Activated T-helper 1 cell treated with Interleukin-2 at 50 U/mL for 16 hours (primary cell): ENCODE measurements around the gene LAMB1.

Experiments
- DNase-seq: peaks from one replicate; pipeline ENCODE4 v3.0.0-alpha.2; 2020; ENCODE audit warnings: low read depth

The LAMB1 gene

GRCh38 chr7:108017776-108018151 lies 14.8 kb upstream of the LAMB1 start:
- no peak for DNase-seq

DNA sequence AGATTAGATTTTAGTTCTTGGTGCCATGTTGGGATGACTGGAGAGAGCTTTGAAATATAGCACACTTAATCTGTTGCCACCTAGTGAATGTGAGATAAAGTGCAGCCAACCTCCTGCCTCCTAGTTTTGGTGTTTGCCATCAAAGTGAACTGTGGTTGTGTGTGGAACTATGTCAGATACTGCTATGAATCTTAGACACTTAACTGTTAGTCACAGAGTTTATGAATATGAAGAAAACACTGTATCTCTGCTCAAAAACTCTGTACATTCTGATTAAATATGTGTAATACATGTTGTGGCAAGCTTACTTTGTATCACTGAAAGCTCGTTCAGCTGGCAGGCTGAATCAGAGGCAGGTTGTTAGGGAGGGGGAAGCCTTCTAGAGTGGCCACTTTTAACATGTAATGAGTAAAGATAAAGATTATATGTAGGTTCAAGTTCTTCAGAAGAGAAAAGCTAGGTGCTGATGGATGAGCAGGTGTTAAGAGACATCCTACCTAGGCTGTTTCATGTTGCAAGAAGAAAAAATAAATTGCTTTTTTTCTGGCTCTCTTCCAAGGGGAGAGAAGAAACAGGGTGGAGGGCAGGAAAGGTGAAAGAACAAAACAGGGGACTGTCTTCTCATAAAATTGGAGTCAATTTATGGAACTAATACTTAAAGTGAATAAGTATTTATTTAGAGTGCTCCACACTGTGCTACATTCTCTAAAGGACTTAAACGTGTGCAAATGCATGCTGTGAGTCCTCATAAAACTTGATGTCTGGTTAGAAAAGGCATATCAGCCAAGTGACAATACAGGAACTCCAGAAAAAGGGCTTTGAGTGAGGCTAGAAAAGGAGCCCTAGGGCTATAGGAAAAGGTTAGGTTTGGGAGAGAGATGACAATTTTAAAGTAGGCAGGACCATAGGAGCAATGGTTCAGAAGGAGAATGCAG lies 14.1 kb upstream of the LAMB1 start:
- no peak for DNase-seq

DNA sequence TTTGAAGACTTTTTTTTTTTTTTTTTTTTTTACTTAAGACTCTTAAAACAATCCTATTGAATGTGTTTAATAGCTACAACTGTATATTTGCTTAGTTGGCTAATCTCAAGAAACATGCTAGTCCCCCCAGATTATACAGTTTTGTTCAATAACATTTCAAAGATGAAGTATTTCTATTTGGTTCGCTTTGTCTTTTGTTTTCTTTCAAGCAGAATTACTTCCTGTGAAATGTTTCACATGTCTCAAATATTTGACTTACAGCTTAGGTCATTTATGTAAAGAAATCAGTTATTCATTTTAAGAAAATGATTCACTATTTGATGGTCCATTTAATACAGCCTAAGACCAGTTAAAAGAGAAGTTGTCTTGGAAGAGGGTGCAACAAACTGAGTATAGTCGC lies 12.8 kb upstream of the LAMB1 start:
- no peak for DNase-seq

- no peak for DNase-seq
Measured at GRCh38 chr7:108014747-108015682, 12.1 kb upstream of the LAMB1 start.

GRCh38 chr7:108014215-108014614 lies 11.3 kb upstream of the LAMB1 start:
- DNase-seq: no peak

GRCh38 chr7:108012499-108013430 lies 9.8 kb upstream of the LAMB1 start:
- no peak for DNase-seq

- DNase-seq: no peak
Measured at GRCh38 chr7:108010377-108010776, 7.4 kb upstream of the LAMB1 start.

- DNase-seq: no peak
Measured at GRCh38 chr7:108009873-108010272, 6.9 kb upstream of the LAMB1 start.

GRCh38 chr7:108008827-108009226 lies 5.9 kb upstream of the LAMB1 start:
- DNase-seq: no peak

DNA sequence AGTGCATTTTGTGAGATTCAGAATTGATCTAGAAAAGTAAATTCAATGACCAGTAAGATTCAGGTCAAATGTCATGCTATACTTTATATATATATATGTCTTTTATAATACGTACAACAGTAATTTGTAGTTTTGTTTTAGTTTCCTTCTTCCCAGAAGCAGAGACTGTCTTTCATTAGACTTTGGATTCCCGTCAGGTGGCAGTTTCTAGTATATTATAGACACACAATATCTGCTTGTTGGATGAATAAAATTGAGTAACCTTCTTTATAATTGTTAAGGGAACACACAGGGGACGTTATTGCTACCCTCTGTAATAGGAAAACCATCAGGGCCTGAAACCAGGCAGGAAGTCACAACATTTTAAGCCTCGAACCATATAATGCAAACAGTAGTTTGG lies 5.3 kb upstream of the LAMB1 start:
- DNase-seq: no peak

DNA sequence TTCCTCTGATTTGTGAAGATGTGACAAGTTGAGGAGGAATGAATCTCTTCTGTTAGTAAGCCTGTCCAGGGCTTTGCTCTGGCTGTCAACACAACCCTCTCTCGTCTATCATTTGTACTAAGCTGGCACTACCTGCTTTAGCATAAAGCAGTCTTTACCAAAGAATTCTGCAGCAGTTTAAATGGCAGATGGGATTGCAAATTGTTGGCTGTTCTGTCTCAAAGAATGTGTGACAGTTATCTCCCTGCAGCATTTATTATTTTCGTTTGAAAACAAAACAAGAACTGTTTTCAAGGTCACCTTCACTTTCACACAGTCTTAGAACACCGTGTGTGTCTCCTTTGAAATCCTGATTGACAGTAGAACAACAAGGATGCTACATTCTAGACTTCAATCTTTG lies 4.8 kb upstream of the LAMB1 start:
- no peak for DNase-seq

- DNase-seq: no peak
Measured at GRCh38 chr7:108007261-108007660, 4.3 kb upstream of the LAMB1 start.

- DNase-seq: no peak
Measured at GRCh38 chr7:108004220-108005142, 1.5 kb upstream of the LAMB1 start.

- DNase-seq: no peak
Measured at GRCh38 chr7:108003599-108003935, 606 bp upstream of the LAMB1 start.

DNA sequence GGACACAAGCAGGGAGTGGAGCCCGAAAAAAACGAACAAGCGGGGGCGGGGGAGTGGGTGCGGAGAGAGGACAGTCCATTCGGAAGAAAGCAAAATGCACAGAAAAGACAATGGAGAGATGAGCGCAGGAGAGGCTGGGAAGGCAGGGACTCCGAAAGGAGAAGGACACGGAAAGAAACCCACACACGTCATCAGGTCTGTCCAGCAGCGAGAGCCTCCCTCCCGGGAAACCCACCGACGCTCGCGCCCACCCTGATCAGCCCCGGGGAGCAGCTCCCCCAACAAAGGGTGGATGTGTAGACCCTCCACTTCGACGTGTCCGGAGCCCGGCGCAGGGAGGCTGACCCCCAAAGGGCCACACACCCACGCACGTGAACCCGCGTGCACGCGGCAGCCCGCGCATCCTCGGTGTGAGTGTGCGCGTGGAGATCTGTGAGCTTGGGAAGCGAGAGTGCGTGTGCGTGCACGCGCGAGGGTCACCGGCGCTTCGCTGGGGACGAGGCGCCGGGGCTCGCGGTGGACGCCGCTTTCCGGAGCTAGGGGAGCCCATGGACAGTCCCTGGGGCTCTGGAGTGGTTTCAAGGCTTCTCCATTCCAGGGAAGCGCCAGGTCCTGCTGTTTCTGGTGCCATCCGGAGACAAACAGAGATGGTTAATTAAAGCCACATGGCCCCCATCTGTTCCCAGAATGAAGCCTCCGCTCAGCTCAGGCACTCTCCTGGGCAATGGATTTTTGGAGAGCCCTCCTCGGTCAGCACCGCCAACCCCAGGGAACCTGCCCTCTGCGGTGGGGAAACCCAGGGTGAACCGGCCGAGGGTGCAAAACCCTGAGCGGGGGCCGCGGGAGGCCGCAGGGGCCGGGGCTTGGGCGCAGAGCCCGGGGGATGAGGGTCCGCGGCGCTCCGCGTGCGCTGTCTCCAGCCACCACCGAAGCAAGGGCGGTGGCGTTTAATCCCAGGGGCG lies 916 bp downstream of the LAMB1 start:
- no peak for DNase-seq

DNA sequence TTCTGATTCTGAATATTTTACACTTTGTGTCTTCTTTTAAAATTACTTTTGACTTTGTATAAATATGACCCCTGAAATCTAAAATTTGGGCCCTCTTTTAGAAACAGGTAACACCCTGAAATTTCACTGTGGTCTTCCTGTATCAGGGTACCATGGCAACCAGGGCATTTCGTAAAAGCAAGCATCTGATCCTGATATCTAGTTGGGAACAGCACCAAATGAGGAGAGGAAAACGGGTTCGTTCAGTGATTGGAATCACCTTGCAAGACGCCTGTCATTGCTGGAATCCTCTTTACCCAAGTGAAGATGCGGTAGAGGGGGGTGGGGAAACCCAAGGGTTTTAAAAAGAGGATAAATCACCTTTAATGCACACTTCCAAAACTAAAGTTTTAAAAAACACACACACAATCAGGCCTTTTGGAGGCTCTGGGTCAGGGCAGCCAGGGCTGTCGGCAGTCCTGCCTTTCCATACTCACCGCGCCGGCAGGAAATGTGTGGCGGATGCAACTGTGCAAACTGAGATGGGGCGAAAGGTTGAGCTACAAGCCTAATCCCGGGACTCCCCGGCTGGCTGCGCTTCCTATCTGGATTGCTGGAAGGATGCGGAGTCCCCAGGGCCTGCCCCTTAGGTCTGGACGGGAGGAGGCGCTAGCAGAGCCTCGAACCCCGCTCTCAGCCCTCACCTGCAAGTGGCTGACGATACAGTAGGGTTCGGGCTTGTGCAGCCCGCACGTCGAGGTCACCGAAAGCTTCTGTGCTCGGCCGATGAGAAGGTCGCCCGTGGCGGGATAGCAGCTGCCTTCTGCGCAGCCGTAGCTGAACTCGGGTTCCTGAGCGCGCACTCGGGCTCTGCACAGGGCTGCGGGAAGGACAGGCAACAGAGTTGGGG lies 1.8 kb downstream of the LAMB1 start:
- no peak for DNase-seq

DNA sequence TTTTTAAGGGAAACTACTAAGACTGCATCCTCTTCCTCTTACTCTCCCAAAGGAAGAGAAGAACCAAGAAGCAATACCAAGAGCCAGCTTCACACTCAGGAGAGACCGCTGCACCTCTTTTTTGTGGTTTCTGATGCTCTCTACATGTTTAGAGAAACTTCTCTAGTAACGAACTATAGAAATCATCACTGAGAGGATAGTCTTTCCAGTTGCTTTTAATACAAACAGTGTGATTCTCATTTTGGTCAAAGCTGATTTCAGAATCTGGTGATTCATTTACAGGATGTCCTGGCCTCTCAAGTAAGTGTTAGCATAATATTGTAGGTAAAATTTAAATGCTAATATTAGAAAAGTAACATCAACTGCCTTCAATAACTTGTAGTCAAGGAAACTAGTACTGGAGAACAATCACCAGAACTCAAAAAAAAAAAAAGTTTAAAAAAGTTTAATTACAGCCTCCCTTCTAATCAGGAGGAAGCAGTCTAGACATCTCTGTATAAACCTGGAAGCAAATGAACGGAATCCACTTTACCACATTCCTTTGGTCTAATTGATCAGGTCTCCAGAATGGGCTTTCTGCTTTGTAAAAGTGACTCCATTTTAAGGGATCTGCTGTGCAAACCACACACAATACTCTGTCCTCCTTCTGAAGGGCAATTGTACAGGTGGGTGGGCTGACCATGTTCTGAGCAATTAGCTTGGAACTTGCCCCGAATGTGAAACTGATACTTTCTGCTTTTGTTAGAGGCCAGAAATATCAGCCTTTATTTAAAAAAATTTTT lies 3.0 kb downstream of the LAMB1 start:
- no peak for DNase-seq
